ENCODE measurements around the gene MYLK.
A peak's percentile ranks its signal among the peaks of the same experiment; 100 is the strongest.
"Not testable (repeated sequence)": the region's sequence is repeated elsewhere in the genome, so short reads cannot be mapped to it uniquely, and the experiment has no call there.

MYLK gene

GRCh38 chr3:123919353-123919752, 35.2 kb upstream of the MYLK start:
- no peak for DNase-seq (ENCODE audit: low read depth)
- H3K4me3 ChIP-seq (ENCODE audit: control insufficient read depth, low read depth, low read length): no peak overlapping the region
- TF ChIP-seq, protein P1, sequence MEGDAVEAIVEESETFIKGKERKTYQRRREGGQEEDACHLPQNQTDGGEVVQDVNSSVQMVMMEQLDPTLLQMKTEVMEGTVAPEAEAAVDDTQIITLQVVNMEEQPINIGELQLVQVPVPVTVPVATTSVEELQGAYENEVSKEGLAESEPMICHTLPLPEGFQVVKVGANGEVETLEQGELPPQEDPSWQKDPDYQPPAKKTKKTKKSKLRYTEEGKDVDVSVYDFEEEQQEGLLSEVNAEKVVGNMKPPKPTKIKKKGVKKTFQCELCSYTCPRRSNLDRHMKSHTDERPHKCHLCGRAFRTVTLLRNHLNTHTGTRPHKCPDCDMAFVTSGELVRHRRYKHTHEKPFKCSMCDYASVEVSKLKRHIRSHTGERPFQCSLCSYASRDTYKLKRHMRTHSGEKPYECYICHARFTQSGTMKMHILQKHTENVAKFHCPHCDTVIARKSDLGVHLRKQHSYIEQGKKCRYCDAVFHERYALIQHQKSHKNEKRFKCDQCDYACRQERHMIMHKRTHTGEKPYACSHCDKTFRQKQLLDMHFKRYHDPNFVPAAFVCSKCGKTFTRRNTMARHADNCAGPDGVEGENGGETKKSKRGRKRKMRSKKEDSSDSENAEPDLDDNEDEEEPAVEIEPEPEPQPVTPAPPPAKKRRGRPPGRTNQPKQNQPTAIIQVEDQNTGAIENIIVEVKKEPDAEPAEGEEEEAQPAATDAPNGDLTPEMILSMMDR (conservative IDR thresholded peaks at IDR 0.05; ENCODE audit: control insufficient read depth, insufficient read depth, low read depth, low read length): no peak

- TF ChIP-seq, protein P1 (conservative IDR thresholded peaks at IDR 0.05; ENCODE audit: control insufficient read depth, insufficient read depth, low read depth, low read length): no peak
- no peak for DNase-seq (ENCODE audit: low read depth)
- no peak overlapping the region for H3K4me3 ChIP-seq (ENCODE audit: control insufficient read depth, low read depth, low read length)
Measured at GRCh38 chr3:123914829-123915228, 30.7 kb upstream of the MYLK start.

DNA sequence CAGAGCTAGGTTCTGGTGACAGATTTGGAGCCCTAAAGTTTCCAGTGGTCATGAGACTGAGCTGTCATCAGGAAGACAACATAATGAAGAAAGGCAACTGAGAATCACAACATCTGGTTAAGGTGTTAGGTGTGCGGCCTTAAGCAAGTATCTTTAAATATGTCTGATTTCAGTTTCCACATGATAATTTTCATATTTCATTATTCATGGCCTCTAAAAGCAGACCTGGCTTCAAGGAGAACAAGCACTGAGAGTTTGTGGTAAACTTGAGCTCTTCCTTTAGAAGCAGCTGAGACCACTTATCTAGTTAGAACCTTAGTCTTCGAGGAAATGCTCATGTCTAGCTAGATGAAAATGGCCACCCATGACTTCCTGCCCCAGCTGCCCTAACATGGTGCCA, 25.7 kb upstream of the MYLK start:
- no peak overlapping the region for H3K4me3 ChIP-seq (ENCODE audit: control insufficient read depth, low read depth, low read length)
- TF ChIP-seq, protein P1 (conservative IDR thresholded peaks at IDR 0.05; ENCODE audit: control insufficient read depth, insufficient read depth, low read depth, low read length): no peak
- DNase-seq (ENCODE audit: low read depth): no peak

DNA sequence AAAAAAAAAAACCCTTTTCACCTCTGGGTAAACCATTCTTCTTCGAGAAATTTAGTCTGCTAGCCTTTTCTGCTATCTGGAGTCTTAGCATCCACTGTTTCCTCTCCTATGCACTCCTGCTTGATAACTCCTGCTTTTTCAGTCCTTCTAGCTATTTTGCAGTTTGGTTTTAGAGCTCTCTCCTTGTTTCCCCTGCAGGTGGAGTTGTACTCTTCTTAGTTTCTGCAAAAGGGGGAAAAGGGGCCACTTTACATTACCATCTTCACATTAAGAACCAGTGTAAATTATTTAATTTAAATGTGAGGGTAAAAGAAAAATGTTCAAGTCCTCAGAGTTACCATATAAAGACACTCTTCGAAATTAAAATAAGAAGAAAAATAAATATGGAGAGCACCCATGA, 23.6 kb upstream of the MYLK start:
- TF ChIP-seq, protein P1 (conservative IDR thresholded peaks at IDR 0.05; ENCODE audit: control insufficient read depth, insufficient read depth, low read depth, low read length): peak; percentile 8
- H3K4me3 ChIP-seq (ENCODE audit: control insufficient read depth, low read depth, low read length): no peak overlapping the region
- DNase-seq (ENCODE audit: low read depth): no peak

- no peak for DNase-seq (ENCODE audit: low read depth)
Measured at GRCh38 chr3:123899300-123899865, 15.3 kb upstream of the MYLK start.

DNA sequence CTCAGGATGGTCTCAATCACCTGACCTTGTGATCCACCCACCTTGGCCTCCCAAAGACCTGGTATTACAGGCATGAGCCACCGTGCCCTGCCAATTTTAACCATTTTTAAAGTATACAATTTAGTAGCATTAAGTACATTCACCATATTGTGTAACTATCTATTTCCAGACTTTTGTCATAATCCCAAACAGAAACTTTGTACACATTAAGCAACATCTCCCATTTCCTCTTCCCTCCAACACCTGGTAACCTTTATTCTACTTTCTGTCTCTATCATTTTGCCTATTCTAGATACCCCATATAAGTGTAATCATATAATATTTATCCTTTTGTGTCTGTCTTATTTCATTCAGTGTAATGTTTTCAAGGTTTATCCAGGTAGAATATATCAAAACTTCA, 8.9 kb upstream of the MYLK start:
- no peak for DNase-seq (ENCODE audit: low read depth)
- TF ChIP-seq, protein P1 (conservative IDR thresholded peaks at IDR 0.05; ENCODE audit: control insufficient read depth, insufficient read depth, low read depth, low read length): no peak
- no peak overlapping the region for H3K4me3 ChIP-seq (ENCODE audit: control insufficient read depth, low read depth, low read length)

More at GRCh38 chr3:123899300-123899865, 15.3 kb upstream of the MYLK start:
- H3K4me3 ChIP-seq (ENCODE audit: control insufficient read depth, low read depth, low read length): no peak overlapping the region
- TF ChIP-seq, protein P1 (conservative IDR thresholded peaks at IDR 0.05; ENCODE audit: control insufficient read depth, insufficient read depth, low read depth, low read length): no peak

GRCh38 chr3:123892195-123892594, 8.1 kb upstream of the MYLK start:
- H3K4me3 ChIP-seq (ENCODE audit: control insufficient read depth, low read depth, low read length): no peak overlapping the region
- TF ChIP-seq, protein P1 (conservative IDR thresholded peaks at IDR 0.05; ENCODE audit: control insufficient read depth, insufficient read depth, low read depth, low read length): no peak
- DNase-seq (ENCODE audit: low read depth): no peak

- H3K4me3 ChIP-seq (ENCODE audit: control insufficient read depth, low read depth, low read length): not testable (repeated sequence)
Measured at GRCh38 chr3:123890991-123891390, 6.9 kb upstream of the MYLK start.

DNA sequence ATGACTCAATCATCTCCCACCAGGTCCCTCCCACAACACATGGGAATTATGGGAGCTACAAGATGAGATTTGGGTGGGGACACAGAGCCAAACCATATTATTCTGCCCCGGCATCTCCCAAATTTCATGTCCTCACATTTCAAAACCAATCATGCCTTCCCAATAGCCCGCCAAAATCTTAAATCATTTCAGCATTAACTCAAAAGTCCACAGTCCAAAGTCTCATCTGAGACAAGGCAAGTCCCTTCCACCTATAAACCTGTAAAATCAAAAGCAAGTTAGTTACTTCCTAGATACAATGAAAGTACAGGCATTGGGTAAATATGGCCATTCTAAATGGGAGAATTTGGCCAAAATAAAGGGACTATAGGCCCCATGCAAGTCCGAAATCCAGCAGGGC, 6.0 kb upstream of the MYLK start:
- not testable (repeated sequence) for DNase-seq (ENCODE audit: low read depth); H3K4me3 ChIP-seq (ENCODE audit: control insufficient read depth, low read depth, low read length)

More at GRCh38 chr3:123890991-123891390, 6.9 kb upstream of the MYLK start:
- not testable (repeated sequence) for DNase-seq (ENCODE audit: low read depth)

All from fibroblast of mammary gland (primary cell).